ENCODE results near the gene ATP6V1G1.

Gene ATP6V1G1

GRCh38 chr9:114558027-114558675 is 29.4 kb upstream of the ATP6V1G1 start:
- Histone ChIP-seq H3K4me3 (ENCODE audit: low read depth, low read length) (no peak overlapping the region), H3K27me3 (replicated peaks) (no peaks in the 10 kb centered on the region), H3K27ac (no peak overlapping the region), H3K36me3 (replicated peaks) (no peaks in the 10 kb centered on the region)
- no peak for TF ChIP-seq CTCF (IDR thresholded peaks at IDR 0.05; ENCODE audit: low read depth, low read length, missing control alignments)
- in situ Hi-C loops (cut with HindIII; ENCODE audit: low pct_ligation_motif_present, low sequenced_read_pairs): no loop called here
- no peak for DNase-seq

GRCh38 chr9:114559830-114560513 is 27.6 kb upstream of the ATP6V1G1 start:
- Histone ChIP-seq H3K4me3 (ENCODE audit: low read depth, low read length) (no peak overlapping the region), H3K27me3 (replicated peaks) (peaks cover 2% of the 10 kb centered on the region), H3K27ac (no peak overlapping the region), H3K36me3 (replicated peaks) (no peaks in the 10 kb centered on the region)
- in situ Hi-C loops (cut with HindIII; ENCODE audit: low pct_ligation_motif_present, low sequenced_read_pairs): no loop called here
- no peak for TF ChIP-seq CTCF (IDR thresholded peaks at IDR 0.05; ENCODE audit: low read depth, low read length, missing control alignments)
- no peak for DNase-seq

GRCh38 chr9:114560956-114561355 is 26.6 kb upstream of the ATP6V1G1 start:
- H3K27ac ChIP-seq: no peak overlapping the region
- no peaks in the 10 kb centered on the region for H3K36me3 ChIP-seq (replicated peaks)
- TF ChIP-seq CTCF (IDR thresholded peaks at IDR 0.05; ENCODE audit: low read depth, low read length, missing control alignments): no peak
- no peak for DNase-seq
- in situ Hi-C loops (cut with HindIII; ENCODE audit: low pct_ligation_motif_present, low sequenced_read_pairs): no loop called here
- peaks cover 2% of the 10 kb centered on the region for H3K27me3 ChIP-seq (replicated peaks)
- no peak overlapping the region for H3K4me3 ChIP-seq (ENCODE audit: low read depth, low read length)

GRCh38 chr9:114561771-114562170 is 25.8 kb upstream of the ATP6V1G1 start:
- no peak for TF ChIP-seq CTCF (IDR thresholded peaks at IDR 0.05; ENCODE audit: low read depth, low read length, missing control alignments)
- Histone ChIP-seq H3K27ac (no peak overlapping the region), H3K27me3 (replicated peaks) (peaks cover 2% of the 10 kb centered on the region), H3K4me3 (ENCODE audit: low read depth, low read length) (no peak overlapping the region), H3K36me3 (replicated peaks) (no peaks in the 10 kb centered on the region)
- in situ Hi-C loops (cut with HindIII; ENCODE audit: low pct_ligation_motif_present, low sequenced_read_pairs): no loop called here
- no peak for DNase-seq

- in situ Hi-C loops (cut with HindIII; ENCODE audit: low pct_ligation_motif_present, low sequenced_read_pairs): no loop called here
- no peak for DNase-seq
- H3K36me3 ChIP-seq (replicated peaks): no peaks in the 10 kb centered on the region
- H3K27me3 ChIP-seq (replicated peaks): peaks cover 2% of the 10 kb centered on the region
- H3K27ac ChIP-seq: no peak overlapping the region
- TF ChIP-seq CTCF (IDR thresholded peaks at IDR 0.05; ENCODE audit: low read depth, low read length, missing control alignments): no peak
- H3K4me3 ChIP-seq (ENCODE audit: low read depth, low read length): no peak overlapping the region
These were observed 22.4 kb upstream of the ATP6V1G1 start for GRCh38 chr9:114565204-114565603.

Data from brain microvascular endothelial cell (primary cell).